A549 (cell line): ENCODE measurements around the gene SIRT4. TPM values are rescaled to one million over a fixed set of nuclear protein-coding genes. Genes with fewer than 3 reads are reported as not detected.

Source experiments
- ATAC-seq, 2 experiments: fragments of 200-7000 bp in 1 of 2; fragments of >200 bp in 1 of 2; cut with Nextera tagmentation in 1 of 2; cut with Tn5 transposase in 1 of 2; 3 replicates each; pipeline versions ENCODE4 v1.8.0 to v1.9.1; 2018 to 2020; ENCODE audit warnings: mild to moderate bottlenecking in 1 of 2, moderate library complexity in 1 of 2
- CTCF ChIA-PET: fragments of 300-600 bp; sonication (Branson Sonifier 250); formaldehyde crosslinking; extraction: SDS; loops from one replicate; lab custom pipeline; 2021; ENCODE audit warnings: antibody characterized with exemption, inconsistent platforms; lab: Yijun Ruan, JAX
- POLR2A ChIA-PET: fragments of 350-600 bp; formaldehyde crosslinking; extraction: SDS; loops from one replicate; lab custom pipeline; 2021; ENCODE audit warnings: antibody characterized with exemption, inconsistent platforms; lab: Yijun Ruan, JAX
- DNase-seq, 2 experiments: peaks; one replicate each; pipeline versions ENCODE4 v3.0.0 to v3.0.0-alpha.2; 2011 to 2016; ENCODE audit warnings: low read depth in 1 of 2, low spot score in 1 of 2
- FAIRE-seq: peaks from 2 replicates; lab custom pipeline; 2011; peaks lifted over from hg19 to GRCh38; lab: Jason Lieb, UNC
- H3K27ac ChIP-seq, 2 experiments: fragments of >200 bp; sonication (Bioruptor Twin); formaldehyde crosslinking; 3 replicates each; pipeline ENCODE4 v1.5.1; 2016 to 2017
- H3K4me1 ChIP-seq: fragments of >200 bp; sonication (Bioruptor Twin); formaldehyde crosslinking; 3 replicates; pipeline ENCODE4 v1.6.1; 2016
- H3K4me2 ChIP-seq: fragments of >200 bp; sonication (Bioruptor Twin); formaldehyde crosslinking; 3 replicates; pipeline ENCODE4 v1.6.1; 2016
- H3K4me3 ChIP-seq: fragments of >200 bp; sonication (Bioruptor Twin); formaldehyde crosslinking; 3 replicates; pipeline ENCODE4 v1.5.1; 2016
- H3K9me3 ChIP-seq: fragments of >200 bp; sonication (Bioruptor Twin); formaldehyde crosslinking; 3 replicates; pipeline ENCODE4 v1.6.1; 2016
- BHLHE40 ChIP-seq: IDR thresholded peaks from 2 replicates; pipeline ENCODE4 v1.6.1; 2012; ENCODE audit warnings: low read depth, low read length, inconsistent platforms
- CHD4 ChIP-seq: fragments of 200-600 bp; sonication (generic); IDR thresholded peaks from 2 replicates; pipeline ENCODE4 v1.6.1; 2016; ENCODE audit warnings: antibody characterized with exemption, mild to moderate bottlenecking, borderline replicate concordance
- E2F6 ChIP-seq: IDR thresholded peaks from 2 replicates; pipeline ENCODE4 v1.6.1; 2012; ENCODE audit warnings: low read depth, borderline replicate concordance
- EP300 ChIP-seq, 2 experiments: fragments of >200 bp; sonication (Bioruptor Twin); formaldehyde crosslinking; IDR thresholded peaks; 2 replicates in 1 of 2; 3 replicates in 1 of 2; pipeline ENCODE4 v1.6.1; 2016 to 2017
- ESRRA ChIP-seq: fragments of 150-350 bp; IDR thresholded peaks from 2 replicates; pipeline ENCODE4 v1.6.1; 2014; ENCODE audit warnings: mild to moderate bottlenecking, low read length, borderline replicate concordance
- FOSB ChIP-seq: fragments of 250-450 bp; sonication (Bioruptor Pico); IDR thresholded peaks from 2 replicates; pipeline ENCODE4 v1.5.0; 2020; ENCODE audit warnings: mild to moderate bottlenecking, moderate library complexity
- HOXB5 ChIP-seq: fragments of 250-450 bp; sonication (Bioruptor Pico); IDR thresholded peaks from 2 replicates; pipeline ENCODE4 v1.5.0; 2020; ENCODE audit warnings: mild to moderate bottlenecking, moderate library complexity
- JUNB ChIP-seq: fragments of >200 bp; sonication (Bioruptor Twin); formaldehyde crosslinking; IDR thresholded peaks from 2 replicates; pipeline ENCODE4 v1.6.1; 2016
- MAFK ChIP-seq: fragments of 450-650 bp; IDR thresholded peaks from 2 replicates; pipeline ENCODE4 v1.6.1; 2014; ENCODE audit not compliant: partially characterized antibody
- MYC ChIP-seq: IDR thresholded peaks from 2 replicates; pipeline ENCODE4 v1.6.1; 2012; ENCODE audit warnings: mild to moderate bottlenecking, inconsistent platforms, low read length, improper control_type of control experiment, borderline replicate concordance
- NFE2L2 ChIP-seq: fragments of 150-350 bp; conservative IDR thresholded peaks from 2 replicates; pipeline ENCODE4 v1.6.1; 2014; ENCODE audit warnings: low read length
- NPAS2 ChIP-seq: fragments of 250-450 bp; sonication (Bioruptor Pico); IDR thresholded peaks from 2 replicates; pipeline ENCODE4 v1.8.0; 2022; ENCODE audit warnings: mild to moderate bottlenecking, moderate library complexity, borderline replicate concordance
- PBX3 ChIP-seq: IDR thresholded peaks from 2 replicates; pipeline ENCODE4 v1.6.1; 2012
- POLR2A ChIP-seq: IDR thresholded peaks from 2 replicates; pipeline ENCODE4 v1.6.1; 2012; ENCODE audit warnings: mild to moderate bottlenecking, low read length
- RNF2 ChIP-seq: fragments of 200-600 bp; sonication (generic); IDR thresholded peaks from 2 replicates; pipeline ENCODE4 v1.6.1; 2016; ENCODE audit warnings: low read depth, mild to moderate bottlenecking, antibody characterized with exemption, moderate library complexity, borderline replicate concordance
- SREBF2 ChIP-seq: fragments of 450-650 bp; IDR thresholded peaks from 2 replicates; pipeline ENCODE4 v1.6.1; 2014; ENCODE audit warnings: mild to moderate bottlenecking, moderate library complexity
- TFCP2L1 ChIP-seq: fragments of 250-450 bp; sonication (Bioruptor Pico); IDR thresholded peaks from 2 replicates; pipeline ENCODE4 v1.5.0; 2021; ENCODE audit warnings: mild to moderate bottlenecking
- ZFP36 ChIP-seq: fragments of 450-650 bp; IDR thresholded peaks from 2 replicates; pipeline ENCODE4 v1.6.1; 2014; ENCODE audit warnings: borderline replicate concordance; ENCODE audit not compliant: partially characterized antibody
- ZNF302 ChIP-seq: fragments of 250-450 bp; sonication (Bioruptor Pico); IDR thresholded peaks from 2 replicates; pipeline ENCODE4 v1.9.0; 2021; ENCODE audit warnings: inconsistent platforms, mild to moderate bottlenecking, moderate library complexity
- WGBS: methylation state at CpG from one replicate; pipeline ENCODE4 v1.1.6; 2017; ENCODE audit errors: missing lambda C conversion rate; 5-methylcytosine and 5-hydroxymethylcytosine counted together
- polyA plus RNA-seq, 4 experiments: library from polyadenylated mRNA; depleted of rRNA in 3 of 4; stranded (reverse); fragments of >200 nt; fragmentation: RNase III in 1 of 4; extraction: RNeasy Plus Mini Kit Qiagen cat#74134 plus additional on column Dnase treatment in 1 of 4; gene quantifications; 2 replicates in 3 of 4; 3 replicates in 1 of 4; pipeline ENCODE4 v1.2.3, GENCODE V29; 2011 to 2017
- TF ChIP-seq, protein P1 (sequence below): fragments of 250-450 bp; sonication (Bioruptor Pico); IDR thresholded peaks from 2 replicates; pipeline ENCODE4 v1.5.0; 2021; ENCODE audit warnings: mild to moderate bottlenecking, moderate library complexity, borderline replicate concordance
- TF ChIP-seq, protein P2 (sequence below): IDR thresholded peaks from 2 replicates; pipeline ENCODE4 v1.6.1; 2012

The SIRT4 gene
- polyA plus RNA-seq, 2 of the 4 experiments (the other 2 are of a cell fraction), result 1.6 TPM

DNA sequence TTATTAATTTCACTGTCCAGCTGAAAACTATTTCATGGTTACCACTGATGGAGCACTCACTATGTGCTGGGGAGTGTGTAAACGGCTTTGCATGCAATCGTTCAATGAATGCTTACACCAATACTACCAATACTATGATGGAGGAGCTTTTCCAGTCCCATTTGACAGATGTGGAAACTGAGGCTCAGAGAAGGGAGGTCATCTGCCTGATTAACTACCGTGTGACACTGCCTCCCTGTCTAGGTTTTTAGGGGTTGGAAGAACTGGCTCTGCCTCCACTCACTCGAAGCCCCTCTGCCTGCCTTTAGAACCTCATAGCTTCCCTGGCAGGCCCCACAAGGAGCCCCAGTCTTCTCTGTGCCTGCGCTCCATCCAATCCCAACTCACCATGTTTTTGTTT is 55.0 kb downstream of the SIRT4 start:
- H3K4me2 ChIP-seq, result peak overlapping the region; percentile 78
- POLR2A ChIA-PET, result interaction anchor here (1.6 kb wide), 1 partner anchor 224 kb away, joined by 4 read pairs; the partner anchor contains the start of gene POP5
- peak; percentile 2 to 16; a peak in 3 of 6 replicates for ATAC-seq
- peak overlapping the region; percentile 32 for H3K4me3 ChIP-seq
- FAIRE-seq, result no peak
- CTCF ChIA-PET, result interaction anchor here (0.6 to 1.9 kb wide), 30 partner anchors 9 to 154 kb away, joined by 3 to 41 read pairs (median 4); partner anchors contain the start of gene COX6A1
- no peak for DNase-seq
- H3K9me3 ChIP-seq, result no peaks in the 10 kb centered on the region
- peak overlapping the region; percentile 23 to 70; a peak in 4 of 6 replicates for H3K27ac ChIP-seq
- peaks cover 5% of the 10 kb centered on the region for H3K4me1 ChIP-seq
- 54% methylated on average over 5 of the region's 5 CpGs for WGBS
- TF ChIP-seq EP300 (IDR thresholded peaks at IDR 0.05), result no peak
- TF ChIP-seq BHLHE40, result no peak
- TF ChIP-seq FOSB (CRISPR knock-in tag), result no peak
- TF ChIP-seq JUNB, result no peak
- TF ChIP-seq RNF2, result no peak
- no peak for TF ChIP-seq E2F6
- no peak for TF ChIP-seq PBX3
- TF ChIP-seq MYC, result no peak
- no peak for TF ChIP-seq ESRRA

DNA sequence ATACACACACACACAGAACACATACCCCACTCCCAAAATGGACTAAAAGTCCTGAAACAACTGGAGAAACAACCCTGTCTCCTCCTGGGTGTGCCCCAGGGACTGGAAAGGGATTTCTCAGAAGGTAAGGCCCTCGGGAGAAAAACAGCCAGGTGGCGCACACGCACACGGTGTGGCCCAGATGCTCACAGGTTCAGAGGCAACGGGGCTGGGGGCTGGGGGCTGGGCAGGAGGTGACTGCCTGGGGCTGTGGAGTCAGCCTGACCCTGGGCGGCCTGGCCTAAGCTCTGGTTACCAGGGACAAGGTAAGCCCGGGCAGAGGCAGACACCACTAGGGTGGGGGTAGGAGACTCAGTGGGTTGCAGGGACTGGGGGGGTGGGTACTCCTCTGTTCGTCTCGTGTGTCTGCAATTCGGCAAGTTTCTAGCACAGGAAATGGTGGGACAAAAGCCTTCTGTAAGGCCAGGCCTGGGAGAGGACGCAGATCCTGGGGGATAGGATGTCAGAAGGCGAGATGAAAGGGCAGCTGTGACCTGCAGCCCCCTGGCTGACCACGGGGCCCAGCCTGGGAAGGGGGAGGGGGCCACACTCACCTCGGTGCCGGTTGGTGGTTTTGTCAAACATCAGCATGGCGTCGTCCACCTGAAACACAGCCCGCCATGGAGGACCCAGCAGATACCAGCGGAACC is 56.4 kb downstream of the SIRT4 start:
- H3K9me3 ChIP-seq, result no peaks in the 10 kb centered on the region
- H3K4me1 ChIP-seq, result no peaks in the 10 kb centered on the region
- CTCF ChIA-PET, result interaction anchor here (1.0 to 1.9 kb wide), 5 partner anchors 9 to 108 kb away, joined by 3 to 13 read pairs (median 5); no protein-coding TSS in a partner anchor
- no peak overlapping the region for H3K4me3 ChIP-seq
- no peak for ATAC-seq
- TF ChIP-seq, protein P1, sequence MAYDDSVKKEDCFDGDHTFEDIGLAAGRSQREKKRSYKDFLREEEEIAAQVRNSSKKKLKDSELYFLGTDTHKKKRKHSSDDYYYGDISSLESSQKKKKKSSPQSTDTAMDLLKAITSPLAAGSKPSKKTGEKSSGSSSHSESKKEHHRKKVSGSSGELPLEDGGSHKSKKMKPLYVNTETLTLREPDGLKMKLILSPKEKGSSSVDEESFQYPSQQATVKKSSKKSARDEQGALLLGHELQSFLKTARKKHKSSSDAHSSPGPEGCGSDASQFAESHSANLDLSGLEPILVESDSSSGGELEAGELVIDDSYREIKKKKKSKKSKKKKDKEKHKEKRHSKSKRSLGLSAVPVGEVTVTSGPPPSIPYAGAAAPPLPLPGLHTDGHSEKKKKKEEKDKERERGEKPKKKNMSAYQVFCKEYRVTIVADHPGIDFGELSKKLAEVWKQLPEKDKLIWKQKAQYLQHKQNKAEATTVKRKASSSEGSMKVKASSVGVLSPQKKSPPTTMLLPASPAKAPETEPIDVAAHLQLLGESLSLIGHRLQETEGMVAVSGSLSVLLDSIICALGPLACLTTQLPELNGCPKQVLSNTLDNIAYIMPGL (CRISPR knock-in tag), result no peak
- TF ChIP-seq ZFP36 (no peak), NFE2L2 (no peak), HOXB5 (CRISPR knock-in tag) (no peak), FOSB (CRISPR knock-in tag) (no peak), SREBF2 (no peak), ZNF302 (CRISPR knock-in tag) (no peak), RNF2 (no peak), TFCP2L1 (CRISPR knock-in tag) (no peak), CHD4 (no peak), MYC (no peak), NPAS2 (CRISPR knock-in tag) (no peak), EP300 (IDR thresholded peaks at IDR 0.05) (no peak), POLR2A (no peak), MAFK (no peak)
- TF ChIP-seq, protein P2, sequence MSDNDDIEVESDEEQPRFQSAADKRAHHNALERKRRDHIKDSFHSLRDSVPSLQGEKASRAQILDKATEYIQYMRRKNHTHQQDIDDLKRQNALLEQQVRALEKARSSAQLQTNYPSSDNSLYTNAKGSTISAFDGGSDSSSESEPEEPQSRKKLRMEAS, result no peak
- POLR2A ChIA-PET, result no interaction called here
- H3K4me2 ChIP-seq, result no peak overlapping the region
- WGBS, result 79% methylated on average over 19 of the region's 19 CpGs
- FAIRE-seq, result no peak
- H3K27ac ChIP-seq, result no peak overlapping the region
- DNase-seq, result no peak
